ENCODE results near the gene NRXN3.

DNA sequence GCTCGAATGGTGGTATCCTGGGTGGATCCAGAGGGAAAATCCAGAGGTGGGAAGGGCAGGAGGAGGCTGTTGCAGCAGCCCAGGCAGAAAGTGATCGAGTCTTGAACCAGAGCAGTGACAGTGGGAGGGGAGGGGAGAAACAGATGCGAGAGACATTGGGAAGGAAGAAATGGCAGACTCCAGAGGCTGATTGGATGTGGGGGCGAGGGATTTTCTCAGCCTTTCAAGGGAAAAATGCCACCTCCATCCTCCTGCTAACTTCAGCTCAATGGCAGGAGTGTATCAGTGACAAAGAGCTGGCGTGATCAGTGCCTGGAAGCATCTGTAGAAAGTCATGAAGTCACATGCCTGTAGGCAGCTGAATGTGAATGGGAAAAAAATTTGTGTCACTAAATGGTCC lies 38.6 kb upstream of the NRXN3 start:
- TF ChIP-seq, protein P1, sequence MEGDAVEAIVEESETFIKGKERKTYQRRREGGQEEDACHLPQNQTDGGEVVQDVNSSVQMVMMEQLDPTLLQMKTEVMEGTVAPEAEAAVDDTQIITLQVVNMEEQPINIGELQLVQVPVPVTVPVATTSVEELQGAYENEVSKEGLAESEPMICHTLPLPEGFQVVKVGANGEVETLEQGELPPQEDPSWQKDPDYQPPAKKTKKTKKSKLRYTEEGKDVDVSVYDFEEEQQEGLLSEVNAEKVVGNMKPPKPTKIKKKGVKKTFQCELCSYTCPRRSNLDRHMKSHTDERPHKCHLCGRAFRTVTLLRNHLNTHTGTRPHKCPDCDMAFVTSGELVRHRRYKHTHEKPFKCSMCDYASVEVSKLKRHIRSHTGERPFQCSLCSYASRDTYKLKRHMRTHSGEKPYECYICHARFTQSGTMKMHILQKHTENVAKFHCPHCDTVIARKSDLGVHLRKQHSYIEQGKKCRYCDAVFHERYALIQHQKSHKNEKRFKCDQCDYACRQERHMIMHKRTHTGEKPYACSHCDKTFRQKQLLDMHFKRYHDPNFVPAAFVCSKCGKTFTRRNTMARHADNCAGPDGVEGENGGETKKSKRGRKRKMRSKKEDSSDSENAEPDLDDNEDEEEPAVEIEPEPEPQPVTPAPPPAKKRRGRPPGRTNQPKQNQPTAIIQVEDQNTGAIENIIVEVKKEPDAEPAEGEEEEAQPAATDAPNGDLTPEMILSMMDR (conservative IDR thresholded peaks at IDR 0.05 in 1 of 2, IDR thresholded peaks at IDR 0.05 in 1 of 2; ENCODE audit: low read depth in 1 of 2, low read length in 2 of 2), result no peak
- no peak for TF ChIP-seq EZH2 (IDR thresholded peaks at IDR 0.05; ENCODE audit: low read length, missing control alignments)

All from fibroblast of lung (primary cell).